Mucosa of descending colon (tissue), 3 donors: Measurements from ENCODE around the gene KRT5. TPM values are rescaled to one million over a fixed set of nuclear protein-coding genes. Genes with fewer than 3 reads are reported as not detected.
A peak's percentile ranks its signal among the peaks of the same experiment; 100 is the strongest.

Source experiments
- ATAC-seq: fragments of 200-7000 bp; cut with Tn5 transposase; one replicate; pipeline ENCODE4 v1.9.1; 2020; ENCODE audit warnings: mild to moderate bottlenecking, moderate library complexity
- DNase-seq, 3 donors: peaks; one replicate each; pipeline ENCODE4 v3.0.0-alpha.2; 2020
- H3K36me3 ChIP-seq: fragments of 200-600 bp; one replicate; pipeline ENCODE4 v1.8.0; 2021; ENCODE audit warnings: low read depth, mild to moderate bottlenecking
- H3K4me1 ChIP-seq: fragments of 200-600 bp; one replicate; pipeline ENCODE4 v1.8.0; 2021; ENCODE audit warnings: low read depth, mild to moderate bottlenecking
- H3K4me3 ChIP-seq: fragments of 200-600 bp; one replicate; pipeline ENCODE4 v1.8.0; 2021; ENCODE audit warnings: mild to moderate bottlenecking
- H3K9me3 ChIP-seq: fragments of 200-600 bp; one replicate; pipeline ENCODE4 v1.8.0; 2021; ENCODE audit warnings: mild to moderate bottlenecking
- CTCF ChIP-seq: fragments of 200-600 bp; IDR thresholded peaks from one replicate; pipeline ENCODE4 v1.8.0; 2022; ENCODE audit warnings: antibody characterized with exemption, mild to moderate bottlenecking
- intact Hi-C, 2 donors: fragments of 100-400 bp; cut with DNase I in 1 of 2; cut with micrococcal nuclease in 1 of 2; formaldehyde crosslinking; loops; one replicate each; pipeline versions ENCODE4 v1.11.0 to v1.11.1; 2022; cut with DNase I, micrococcal nuclease
- total RNA-seq, 3 donors: library from RNA; stranded (reverse); fragmentation: NEBNext Ultra II Directional in 2 of 3; extraction: Animal tissue kit (Norgen Biotek cat#: 25700) in 2 of 3; gene quantifications; one replicate each; pipeline versions ENCODE4 v1.2.1 to v1.2.4, GENCODE V29; 2021 to 2023
- donor health status: DM: no; HTN: no; CAD: no; lungs with moderate emphysema.
- donor health status: DM: no; HTN: no; CAD: no.
- donor health status: DM: no; HTN: yes; CAD: no.

Gene KRT5
- total RNA-seq, 3 donors from 2014 or later = 1.6 TPM; not detected in 2

- Histone ChIP-seq H3K4me1 (no peaks in the 10 kb centered on the region), H3K36me3 (no peaks in the 10 kb centered on the region), H3K9me3 (no peaks in the 10 kb centered on the region), H3K4me3 (no peak overlapping the region)
- no peak for TF ChIP-seq CTCF
- ATAC-seq (no peak), DNase-seq (no peak)
- intact Hi-C loops = no loop called here
Measured at GRCh38 chr12:52552055-52552454, 31.9 kb upstream of the KRT5 start.

- Histone ChIP-seq H3K9me3 (no peaks in the 10 kb centered on the region), H3K4me3 (no peak overlapping the region), H3K4me1 (no peaks in the 10 kb centered on the region), H3K36me3 (no peaks in the 10 kb centered on the region)
- DNase-seq (no peak), ATAC-seq (peak; percentile 25)
- intact Hi-C loops = no loop called here
- TF ChIP-seq CTCF = no peak
Measured at GRCh38 chr12:52551216-52551865, 31.1 kb upstream of the KRT5 start.

GRCh38 chr12:52546126-52546525, 25.9 kb upstream of the KRT5 start:
- no peaks in the 10 kb centered on the region for H3K4me1 ChIP-seq
- no peak overlapping the region for H3K4me3 ChIP-seq
- no peak for TF ChIP-seq CTCF
- DNase-seq (no peak), ATAC-seq (no peak)
- H3K9me3 ChIP-seq = no peaks in the 10 kb centered on the region
- intact Hi-C loops = no loop called here
- H3K36me3 ChIP-seq = no peaks in the 10 kb centered on the region

- TF ChIP-seq CTCF = no peak
- H3K9me3 ChIP-seq = no peaks in the 10 kb centered on the region
- H3K4me1 ChIP-seq = no peaks in the 10 kb centered on the region
- no peaks in the 10 kb centered on the region for H3K36me3 ChIP-seq
- intact Hi-C loops = no loop called here
- H3K4me3 ChIP-seq = no peak overlapping the region
- ATAC-seq (no peak), DNase-seq (no peak)
Measured at GRCh38 chr12:52543985-52544883, 24.0 kb upstream of the KRT5 start.

GRCh38 chr12:52542785-52543318, 22.7 kb upstream of the KRT5 start:
- intact Hi-C loops = no loop called here
- no peak overlapping the region for H3K4me3 ChIP-seq
- no peak for TF ChIP-seq CTCF
- no peaks in the 10 kb centered on the region for H3K9me3 ChIP-seq
- DNase-seq (no peak), ATAC-seq (no peak)
- H3K4me1 ChIP-seq = no peaks in the 10 kb centered on the region
- H3K36me3 ChIP-seq = no peaks in the 10 kb centered on the region
